Calu3 (cell line): ENCODE measurements around the gene CCDC187. TPM values are rescaled to one million over a fixed set of nuclear protein-coding genes. Genes with fewer than 3 reads are reported as not detected.

ENCODE experiments used
- BruUV-seq: library from RNA; stranded (reverse); fragments of 400-500 nt; replicated peaks from 2 replicates; lab custom pipeline; 2021; lab: Mats Ljungman, UMichigan
- CTCF ChIA-PET: fragments of 300-600 bp; sonication (Branson Sonifier 250); formaldehyde crosslinking; loops from one replicate; lab custom pipeline; 2022; ENCODE audit warnings: antibody characterized with exemption; lab: Charles Lee
- DNase-seq: peaks from one replicate; pipeline ENCODE4 v3.0.0; 2022
- H3K27ac Mint-ChIP-seq: one replicate; pipeline ENCODE4 v1.8.0; 2022; ENCODE audit warnings: mixed read lengths; ENCODE audit not compliant: unreplicated experiment
- H3K27me3 Mint-ChIP-seq: one replicate; pipeline ENCODE4 v1.8.0; 2022; ENCODE audit warnings: mixed read lengths; ENCODE audit not compliant: unreplicated experiment
- H3K36me3 Mint-ChIP-seq: one replicate; pipeline ENCODE4 v1.8.0; 2022; ENCODE audit warnings: mild to moderate bottlenecking, moderate library complexity, mixed read lengths; ENCODE audit not compliant: insufficient read depth, unreplicated experiment
- H3K4me1 Mint-ChIP-seq: one replicate; pipeline ENCODE4 v1.8.0; 2022; ENCODE audit warnings: mild to moderate bottlenecking, low read depth, mixed read lengths; ENCODE audit not compliant: unreplicated experiment
- H3K4me3 Mint-ChIP-seq: one replicate; pipeline ENCODE4 v1.8.0; 2022; ENCODE audit warnings: mild to moderate bottlenecking, low read depth, moderate library complexity, mixed read lengths; ENCODE audit not compliant: unreplicated experiment
- H3K9me3 Mint-ChIP-seq: one replicate; pipeline ENCODE4 v1.8.0; 2022; ENCODE audit warnings: low read depth, mixed read lengths; ENCODE audit not compliant: unreplicated experiment
- intact Hi-C: fragments of 100-400 bp; cut with micrococcal nuclease; formaldehyde crosslinking; loops from one replicate; pipeline ENCODE4 v1.10.0; 2022; ENCODE audit not compliant: unreplicated experiment
- total RNA-seq: library from RNA; stranded (reverse); gene quantifications from 2 replicates; pipeline ENCODE4 v1.2.3, GENCODE V29; 2022
- TF ChIP-seq, protein P1 (sequence below): fragments of 200-600 bp; IDR thresholded peaks from one replicate; pipeline ENCODE4 v1.8.0; 2022; ENCODE audit warnings: antibody characterized with exemption; ENCODE audit not compliant: unreplicated experiment

Gene CCDC187
- total RNA-seq, 1 experiment from 2014 or later = 0.73 TPM

DNA sequence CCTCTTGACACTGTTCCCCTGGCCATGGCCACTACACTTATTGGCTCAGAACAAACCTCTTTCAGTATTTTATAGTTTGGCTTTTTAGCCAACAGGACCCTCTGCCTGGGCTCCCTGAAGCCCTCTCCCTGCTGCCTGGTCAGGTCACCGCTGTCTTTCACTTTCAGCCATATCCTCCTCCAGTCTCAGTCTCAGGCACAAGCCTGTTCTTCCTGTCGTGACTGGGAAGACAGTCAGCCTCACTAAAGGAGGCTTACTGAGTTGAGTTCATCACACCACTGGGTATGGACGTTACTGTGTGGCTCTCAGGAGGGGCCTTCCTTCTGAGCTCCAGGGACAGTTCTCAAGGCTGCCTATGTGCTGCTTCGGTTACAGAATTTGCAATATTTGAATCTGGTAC lies 60.3 kb downstream of the CCDC187 start:
- TF ChIP-seq, protein P1, sequence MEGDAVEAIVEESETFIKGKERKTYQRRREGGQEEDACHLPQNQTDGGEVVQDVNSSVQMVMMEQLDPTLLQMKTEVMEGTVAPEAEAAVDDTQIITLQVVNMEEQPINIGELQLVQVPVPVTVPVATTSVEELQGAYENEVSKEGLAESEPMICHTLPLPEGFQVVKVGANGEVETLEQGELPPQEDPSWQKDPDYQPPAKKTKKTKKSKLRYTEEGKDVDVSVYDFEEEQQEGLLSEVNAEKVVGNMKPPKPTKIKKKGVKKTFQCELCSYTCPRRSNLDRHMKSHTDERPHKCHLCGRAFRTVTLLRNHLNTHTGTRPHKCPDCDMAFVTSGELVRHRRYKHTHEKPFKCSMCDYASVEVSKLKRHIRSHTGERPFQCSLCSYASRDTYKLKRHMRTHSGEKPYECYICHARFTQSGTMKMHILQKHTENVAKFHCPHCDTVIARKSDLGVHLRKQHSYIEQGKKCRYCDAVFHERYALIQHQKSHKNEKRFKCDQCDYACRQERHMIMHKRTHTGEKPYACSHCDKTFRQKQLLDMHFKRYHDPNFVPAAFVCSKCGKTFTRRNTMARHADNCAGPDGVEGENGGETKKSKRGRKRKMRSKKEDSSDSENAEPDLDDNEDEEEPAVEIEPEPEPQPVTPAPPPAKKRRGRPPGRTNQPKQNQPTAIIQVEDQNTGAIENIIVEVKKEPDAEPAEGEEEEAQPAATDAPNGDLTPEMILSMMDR = no peak
- H3K4me3 Mint-ChIP-seq = no peak overlapping the region
- H3K9me3 Mint-ChIP-seq = no peaks in the 10 kb centered on the region
- H3K27ac Mint-ChIP-seq = no peak overlapping the region
- peaks cover 22% of the 10 kb centered on the region for H3K36me3 Mint-ChIP-seq
- DNase-seq = no peak
- no TSS peak for BruUV-seq
- peaks cover 23% of the 10 kb centered on the region for H3K4me1 Mint-ChIP-seq
- CTCF ChIA-PET = no interaction called here
- peaks cover 18% of the 10 kb centered on the region for H3K27me3 Mint-ChIP-seq
- intact Hi-C loops = no loop called here

DNA sequence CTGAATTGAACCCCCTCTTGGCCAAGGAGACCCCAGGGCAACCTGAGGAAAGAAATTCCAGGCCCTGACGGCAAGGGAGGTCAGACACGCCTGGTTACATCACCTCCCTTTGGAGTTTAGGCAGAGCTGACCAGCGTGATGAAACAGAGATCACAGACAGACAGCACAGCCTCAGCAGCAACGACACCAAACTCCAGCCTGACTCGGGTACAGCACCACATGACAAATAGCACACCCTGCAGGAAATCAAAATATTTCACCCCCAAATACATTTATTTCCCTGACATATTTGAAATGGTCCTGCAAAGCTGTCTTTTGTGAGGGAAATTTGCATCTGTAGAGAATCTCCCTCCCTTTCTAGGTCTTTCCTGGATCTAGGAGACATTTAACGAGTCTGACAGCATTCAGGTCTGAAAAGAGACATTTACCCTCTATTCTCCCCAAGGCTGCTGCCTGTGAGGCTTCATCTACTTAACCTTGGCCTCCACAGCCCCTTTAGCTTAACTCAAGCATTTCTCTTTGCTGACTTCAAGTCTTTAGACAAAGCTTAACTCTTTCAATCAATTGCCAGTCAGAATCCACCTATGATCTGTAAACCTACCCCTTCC lies 60.9 kb downstream of the CCDC187 start:
- BruUV-seq = no TSS peak
- Mint-ChIP-seq H3K9me3 (no peaks in the 10 kb centered on the region), H3K4me3 (no peak overlapping the region), H3K27ac (no peak overlapping the region), H3K27me3 (peaks cover 17% of the 10 kb centered on the region), H3K36me3 (peaks cover 22% of the 10 kb centered on the region), H3K4me1 (peaks cover 23% of the 10 kb centered on the region)
- intact Hi-C loops = no loop called here
- TF ChIP-seq, protein P1 = no peak
- no peak for DNase-seq
- CTCF ChIA-PET = no interaction called here

DNA sequence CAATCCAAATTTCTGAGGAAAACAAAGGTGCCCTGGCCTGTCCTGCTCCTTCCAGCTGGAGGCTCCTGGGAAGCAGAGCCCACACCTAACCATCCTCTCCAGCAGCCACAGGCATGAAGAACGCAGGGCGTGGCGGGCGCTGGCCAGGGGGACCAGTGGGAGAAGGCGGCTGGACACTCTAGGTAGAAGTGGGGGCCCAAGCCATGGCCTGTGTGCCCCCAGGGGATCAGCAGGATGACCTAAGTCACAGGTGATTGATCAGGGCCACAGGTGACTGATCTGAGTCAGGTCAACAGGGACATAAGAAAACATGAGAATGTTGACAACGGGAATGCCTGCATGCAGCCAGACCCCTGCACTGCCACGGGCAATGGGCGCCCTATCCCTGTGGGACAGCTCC lies 61.6 kb downstream of the CCDC187 start:
- H3K27ac Mint-ChIP-seq = no peak overlapping the region
- intact Hi-C loops = no loop called here
- CTCF ChIA-PET = no interaction called here

DNA sequence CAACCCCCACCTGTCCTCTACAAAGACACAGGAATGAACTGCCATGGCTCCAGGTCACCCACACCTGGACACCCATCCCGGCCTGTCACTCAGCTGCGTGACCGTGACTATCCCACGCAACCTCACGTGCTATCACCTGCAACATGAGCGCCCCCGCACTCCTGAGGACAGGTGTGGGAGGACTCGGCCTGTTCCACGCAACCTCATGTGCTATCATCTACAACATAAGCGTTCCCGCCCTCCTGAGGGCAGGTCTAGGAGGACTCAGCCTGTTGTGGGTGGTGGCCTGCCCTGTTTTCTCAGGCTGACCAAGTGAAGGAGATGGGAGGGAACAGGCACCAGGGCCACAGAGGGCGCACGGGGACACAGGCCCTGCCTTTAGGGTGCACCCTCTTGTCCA lies 62.4 kb downstream of the CCDC187 start:
- intact Hi-C loops = no loop called here
- no TSS peak for BruUV-seq
- no peak overlapping the region for H3K27ac Mint-ChIP-seq
- H3K4me1 Mint-ChIP-seq = peaks cover 23% of the 10 kb centered on the region
- no peak overlapping the region for H3K4me3 Mint-ChIP-seq
- H3K36me3 Mint-ChIP-seq = peaks cover 18% of the 10 kb centered on the region
- TF ChIP-seq, protein P1 = no peak
- DNase-seq = no peak
- no peaks in the 10 kb centered on the region for H3K9me3 Mint-ChIP-seq
- H3K27me3 Mint-ChIP-seq = peaks cover 2% of the 10 kb centered on the region
- CTCF ChIA-PET = no interaction called here

More for the DNA sequence above, 61.6 kb downstream of the CCDC187 start:
- Mint-ChIP-seq H3K27me3 (peaks cover 9% of the 10 kb centered on the region), H3K4me1 (peaks cover 23% of the 10 kb centered on the region), H3K4me3 (no peak overlapping the region), H3K9me3 (no peaks in the 10 kb centered on the region), H3K36me3 (peaks cover 22% of the 10 kb centered on the region)
- TF ChIP-seq, protein P1 = no peak
- no TSS peak for BruUV-seq
- DNase-seq = no peak
